Endodermal cell (in vitro differentiated cells): ENCODE measurements around the gene SLC24A3. TPM values are rescaled to one million over a fixed set of nuclear protein-coding genes. Genes with fewer than 3 reads are reported as not detected.

ENCODE experiments used
- DNase-seq: peaks from one replicate; pipeline ENCODE4 v3.0.0-alpha.2; 2017
- H3K27ac ChIP-seq: 2 replicates; pipeline ENCODE4 v1.5.1; 2013; ENCODE audit warnings: mild to moderate bottlenecking, low read depth, low read length, moderate library complexity
- H3K27me3 ChIP-seq: 2 replicates; pipeline ENCODE4 v1.6.1; 2013; ENCODE audit warnings: mild to moderate bottlenecking, low read length, moderate library complexity; ENCODE audit not compliant: insufficient read depth, control insufficient read depth, poor library complexity, severe bottlenecking
- H3K36me3 ChIP-seq: 2 replicates; pipeline ENCODE4 v1.7.0; 2013; ENCODE audit warnings: mild to moderate bottlenecking, low read length, moderate library complexity; ENCODE audit not compliant: control insufficient read depth, insufficient read depth
- H3K4me1 ChIP-seq: one replicate; pipeline ENCODE4 v1.7.0; 2013; ENCODE audit warnings: low read length; ENCODE audit not compliant: control insufficient read depth, insufficient read depth
- H3K4me3 ChIP-seq: 2 replicates; pipeline ENCODE4 v1.5.1; 2013; ENCODE audit warnings: mild to moderate bottlenecking, low read length, moderate library complexity
- H3K9ac ChIP-seq: 2 replicates; pipeline ENCODE4 v1.6.1; 2013; ENCODE audit warnings: mild to moderate bottlenecking, low read length, moderate library complexity; ENCODE audit not compliant: poor library complexity, severe bottlenecking; ENCODE audit errors: extremely low read depth
- H3K9me3 ChIP-seq: 2 replicates; pipeline ENCODE4 v1.6.1; 2013; ENCODE audit warnings: mild to moderate bottlenecking, low read length, moderate library complexity; ENCODE audit not compliant: control insufficient read depth
- H3K27ac Mint-ChIP-seq: 2 replicates; pipeline ENCODE4 v1.8.0; 2020; ENCODE audit warnings: mixed read lengths
- H3K27me3 Mint-ChIP-seq: 2 replicates; pipeline ENCODE4 v1.8.0; 2021; ENCODE audit warnings: mild to moderate bottlenecking, mixed read lengths; ENCODE audit not compliant: insufficient read depth
- H3K36me3 Mint-ChIP-seq: 2 replicates; pipeline ENCODE4 v1.8.0; 2020; ENCODE audit warnings: low read depth, mixed read lengths
- H3K4me1 Mint-ChIP-seq: 2 replicates; pipeline ENCODE4 v1.8.0; 2020; ENCODE audit warnings: mixed read lengths
- H3K4me3 Mint-ChIP-seq: 2 replicates; pipeline ENCODE4 v1.8.0; 2020; ENCODE audit warnings: mild to moderate bottlenecking, moderate library complexity, mixed read lengths
- H3K9me3 Mint-ChIP-seq: 2 replicates; pipeline ENCODE4 v1.8.0; 2020; ENCODE audit warnings: mild to moderate bottlenecking, mixed read lengths
- CTCF ChIP-seq: fragments of 200-600 bp; sonication (generic); conservative IDR thresholded peaks from 2 replicates; pipeline ENCODE4 v1.5.0; 2021; ENCODE audit warnings: antibody characterized with exemption, mild to moderate bottlenecking
- WGBS, 2 experiments: methylation state at CpG; one replicate each; pipeline versions ENCODE4 v1.1.5 to v1.1.7; 2013; ENCODE audit warnings: missing lambda C conversion rate in 2 of 2, mixed read lengths in 1 of 2; ENCODE audit not compliant: insufficient coverage in 1 of 2, insufficient read length in 1 of 2; 5-methylcytosine and 5-hydroxymethylcytosine counted together
- total RNA-seq, 2 donors: library from RNA; stranded (reverse); fragmentation: NEBNext Ultra II Directional in 1 of 2; extraction: Animal tissue kit (Norgen Biotek cat#: 25700) in 1 of 2; gene quantifications; 2 replicates in 1 of 2; 3 replicates in 1 of 2; pipeline ENCODE4 v1.2.1, GENCODE V29; 2021

The SLC24A3 gene
- total RNA-seq, 2 donors from 2014 or later: 1.5 to 1.8 TPM

GRCh38 chr20:19308146-19308545 lies 95.7 kb downstream of the SLC24A3 start:
- Mint-ChIP-seq H3K27me3 (no peaks in the 10 kb centered on the region), H3K4me3 (no peak overlapping the region), H3K9me3 (no peaks in the 10 kb centered on the region), H3K27ac (no peak overlapping the region), H3K36me3 (no peaks in the 10 kb centered on the region), H3K4me1 (no peaks in the 10 kb centered on the region)
- WGBS, 2 experiments: 80 to 98% methylated on average over 2 to 3 of the region's 3 CpGs
- no peaks in the 10 kb centered on the region for H3K36me3 ChIP-seq
- H3K27ac ChIP-seq: no peak overlapping the region
- H3K4me3 ChIP-seq: no peak overlapping the region
- no peaks in the 10 kb centered on the region for H3K9me3 ChIP-seq
- H3K4me1 ChIP-seq: no peaks in the 10 kb centered on the region
- no peak for TF ChIP-seq CTCF
- DNase-seq: no peak
- no peaks in the 10 kb centered on the region for H3K27me3 ChIP-seq
- no peak overlapping the region for H3K9ac ChIP-seq

DNA sequence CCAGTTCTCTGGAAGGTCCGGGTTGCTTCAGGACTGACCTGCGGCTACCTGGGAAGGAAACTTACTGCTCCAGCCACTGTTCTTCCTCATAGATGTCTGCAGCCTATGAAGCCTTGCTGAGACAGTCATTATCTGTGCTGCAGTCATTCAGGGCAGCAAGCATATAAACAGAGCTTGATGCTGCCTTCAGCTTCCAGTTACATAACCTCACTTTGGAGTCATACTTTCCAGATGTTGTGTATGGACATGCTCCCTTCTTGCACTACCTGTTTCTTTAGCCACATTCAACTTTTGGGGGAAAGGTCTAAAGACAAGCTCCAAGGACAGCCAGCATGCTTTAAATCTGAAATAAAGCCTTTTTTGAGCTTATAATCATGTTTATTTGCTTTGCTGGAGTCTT lies 98.1 kb downstream of the SLC24A3 start:
- H3K9ac ChIP-seq: no peak overlapping the region
- no peaks in the 10 kb centered on the region for H3K27me3 ChIP-seq
- Mint-ChIP-seq H3K36me3 (no peaks in the 10 kb centered on the region), H3K4me3 (no peak overlapping the region), H3K27me3 (no peaks in the 10 kb centered on the region), H3K9me3 (no peaks in the 10 kb centered on the region), H3K4me1 (no peaks in the 10 kb centered on the region), H3K27ac (no peak overlapping the region)
- DNase-seq: no peak
- 90 to 92% methylated on average over 2 of the region's 2 CpGs for WGBS, 2 experiments
- no peak for TF ChIP-seq CTCF
- H3K36me3 ChIP-seq: no peaks in the 10 kb centered on the region
- H3K9me3 ChIP-seq: no peaks in the 10 kb centered on the region
- no peak overlapping the region for H3K27ac ChIP-seq
- no peak overlapping the region for H3K4me3 ChIP-seq
- H3K4me1 ChIP-seq: no peaks in the 10 kb centered on the region

DNA sequence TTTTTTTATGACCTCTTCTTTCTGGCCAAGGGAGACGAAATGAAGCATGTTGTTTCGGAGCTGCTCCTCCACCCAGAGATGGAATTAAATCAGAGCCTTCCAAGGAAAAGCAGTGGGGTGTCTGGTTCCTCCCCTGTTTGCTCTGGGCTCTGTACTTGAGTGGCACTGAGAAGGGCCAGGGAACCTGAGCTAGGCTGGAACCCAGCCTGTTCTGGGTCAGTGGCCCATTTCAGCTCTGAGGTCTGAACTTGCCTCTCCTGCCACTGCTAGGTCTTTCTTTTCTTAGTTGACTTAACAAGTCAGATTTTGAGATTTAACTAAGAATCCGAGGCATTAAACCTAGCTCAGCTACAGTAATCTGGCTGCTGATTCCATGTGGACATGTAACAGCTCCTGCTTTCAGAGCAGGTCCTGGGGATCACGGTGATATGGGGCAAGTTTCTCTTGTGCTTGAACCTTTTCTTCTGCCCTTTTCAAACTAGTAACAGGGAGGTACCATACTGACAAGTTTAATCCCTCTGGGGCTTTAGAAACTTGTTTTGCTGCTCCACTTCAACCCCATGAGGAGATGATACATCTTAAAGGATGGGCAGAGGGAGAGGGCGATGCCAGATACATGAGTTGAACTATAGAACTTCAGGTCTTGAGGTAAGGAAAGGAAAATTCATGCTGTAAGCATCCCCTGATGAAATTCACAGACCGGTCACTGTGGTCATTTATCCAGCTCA lies 101.1 kb downstream of the SLC24A3 start:
- WGBS, 2 experiments: 90 to 94% methylated on average over 5 to 6 of the region's 6 CpGs
- H3K4me1 Mint-ChIP-seq: no peaks in the 10 kb centered on the region
- H3K27ac Mint-ChIP-seq: no peak overlapping the region
- H3K9me3 ChIP-seq: no peaks in the 10 kb centered on the region
- H3K9ac ChIP-seq: no peak overlapping the region
- H3K9me3 Mint-ChIP-seq: no peaks in the 10 kb centered on the region
- no peaks in the 10 kb centered on the region for H3K36me3 ChIP-seq
- no peak overlapping the region for H3K4me3 ChIP-seq
- no peaks in the 10 kb centered on the region for H3K36me3 Mint-ChIP-seq
- H3K27me3 Mint-ChIP-seq: no peaks in the 10 kb centered on the region
- no peak overlapping the region for H3K4me3 Mint-ChIP-seq
- H3K27ac ChIP-seq: no peak overlapping the region
- no peaks in the 10 kb centered on the region for H3K4me1 ChIP-seq
- no peaks in the 10 kb centered on the region for H3K27me3 ChIP-seq
- DNase-seq: peak; percentile 21
- TF ChIP-seq CTCF: no peak
